H1 (cell line): ENCODE data around the gene ORC6. TPM values are rescaled to one million over a fixed set of nuclear protein-coding genes. Genes with fewer than 3 reads are reported as not detected.

Experiments
- CTCF ChIA-PET: fragments of 300-600 bp; sonication (Branson Sonifier 250); formaldehyde crosslinking; loops from one replicate; lab custom pipeline; 2021; ENCODE audit not compliant: partially characterized antibody; lab: Charles Lee
- POLR2A ChIA-PET: fragments of 300-600 bp; sonication (Branson Sonifier 250); formaldehyde crosslinking; loops from one replicate; lab custom pipeline; 2021; ENCODE audit warnings: inconsistent platforms; ENCODE audit not compliant: partially characterized antibody; lab: Charles Lee
- DNase-seq, 2 experiments: peaks; one replicate each; pipeline versions ENCODE4 v3.0.0 to v3.0.0-alpha.2; 2010 to 2022; ENCODE audit warnings: low spot score in 2 of 2, low read depth in 1 of 2, mixed read lengths in 1 of 2
- FAIRE-seq: peaks from 2 replicates; lab custom pipeline; 2011; peaks lifted over from hg19 to GRCh38; lab: Jason Lieb, UNC
- H2AFZ ChIP-seq: 2 replicates; pipeline ENCODE4 v1.8.1; 2012; ENCODE audit warnings: low read length, inconsistent platforms
- H2AK5ac ChIP-seq: 2 replicates; pipeline ENCODE4 v1.6.1; 2013; ENCODE audit warnings: low read depth, low read length
- H2BK120ac ChIP-seq: replicated peaks from 2 replicates; pipeline ENCODE3; 2013; ENCODE audit warnings: low read depth, low read length, inconsistent platforms
- H2BK12ac ChIP-seq: 2 replicates; pipeline ENCODE4 v1.6.1; 2013; ENCODE audit warnings: low read depth, low read length
- H2BK15ac ChIP-seq: 2 replicates; pipeline ENCODE4 v1.6.1; 2013; ENCODE audit warnings: low read length
- H2BK20ac ChIP-seq: 2 replicates; pipeline ENCODE4 v1.6.1; 2013; ENCODE audit warnings: low read length
- H2BK5ac ChIP-seq: 2 replicates; pipeline ENCODE4 v1.6.1; 2013; ENCODE audit warnings: low read depth, low read length
- H3K14ac ChIP-seq: 2 replicates; pipeline ENCODE4 v1.6.1; 2013; ENCODE audit warnings: inconsistent platforms; ENCODE audit not compliant: insufficient read length
- H3K18ac ChIP-seq: 2 replicates; pipeline ENCODE4 v1.6.1; 2013; ENCODE audit warnings: low read length; ENCODE audit errors: extremely low read depth
- H3K23ac ChIP-seq: 2 replicates; pipeline ENCODE4 v1.6.1; 2013; ENCODE audit warnings: inconsistent platforms; ENCODE audit not compliant: insufficient read length
- H3K23me2 ChIP-seq: 2 replicates; pipeline ENCODE4 v1.6.1; 2013; ENCODE audit warnings: low read depth, low read length
- H3K27ac ChIP-seq: 2 replicates; pipeline ENCODE4 v1.6.1; 2011; ENCODE audit warnings: low read depth, low read length, inconsistent platforms
- H3K27me3 ChIP-seq, 4 experiments: replicated peaks in 1 of 4; 1 replicate in 1 of 4; 2 replicates in 3 of 4; pipeline versions ENCODE4 v1.6.1 to v1.8.1; 2011 to 2013; ENCODE audit warnings: low read length in 3 of 4, mild to moderate bottlenecking in 3 of 4, inconsistent platforms in 2 of 4, mixed read lengths in 2 of 4, moderate library complexity in 1 of 4; ENCODE audit not compliant: control insufficient read depth in 3 of 4, insufficient read depth in 3 of 4; ENCODE audit errors: extremely low read depth in 1 of 4
- H3K36me3 ChIP-seq, 4 experiments: 2 replicates each; pipeline versions ENCODE4 v1.6.1 to v1.8.1; 2011 to 2013; ENCODE audit warnings: mild to moderate bottlenecking in 4 of 4, low read length in 3 of 4, moderate library complexity in 2 of 4, control low read depth in 1 of 4, inconsistent platforms in 1 of 4; ENCODE audit not compliant: insufficient read depth in 4 of 4, control insufficient read depth in 2 of 4
- H3K4ac ChIP-seq: replicated peaks from 2 replicates; pipeline ENCODE3; 2013; ENCODE audit warnings: low read length, low read depth, mixed read lengths, inconsistent platforms; ENCODE audit not compliant: insufficient read length
- H3K4me1 ChIP-seq, 4 experiments: replicated peaks in 1 of 4; 1 replicate in 1 of 4; 2 replicates in 3 of 4; pipeline versions ENCODE4 v1.6.1 to v1.8.1; 2011 to 2013; ENCODE audit warnings: low read length in 3 of 4, inconsistent platforms in 2 of 4, mixed read lengths in 1 of 4; ENCODE audit not compliant: insufficient read depth in 4 of 4, control insufficient read depth in 3 of 4
- H3K4me2 ChIP-seq, 2 experiments: 2 replicates each; pipeline versions ENCODE4 v1.6.1 to v1.8.1; 2011 to 2013; ENCODE audit warnings: low read depth in 2 of 2, low read length in 2 of 2, control low read depth in 1 of 2, inconsistent platforms in 1 of 2, mild to moderate bottlenecking in 1 of 2; ENCODE audit not compliant: insufficient read depth in 1 of 2
- H3K4me3 ChIP-seq, 4 experiments: fragments of 200-600, 300-600 bp in 1 of 4; sonication (generic), shearing (Covaris generic), sonication (Bioruptor Twin) in 1 of 4; 2 replicates each; pipeline versions ENCODE4 v1.5.1 to v1.8.1; 2011 to 2016; ENCODE audit warnings: low read length in 4 of 4, low read depth in 3 of 4, control low read depth in 2 of 4, inconsistent platforms in 2 of 4, mild to moderate bottlenecking in 2 of 4, mixed read lengths in 1 of 4, moderate library complexity in 1 of 4; ENCODE audit not compliant: insufficient read depth in 2 of 4; ENCODE audit errors: extremely low read depth in 1 of 4
- H3K56ac ChIP-seq: replicated peaks from 2 replicates; pipeline ENCODE3; 2013; ENCODE audit warnings: low read depth, mild to moderate bottlenecking, mixed read lengths, low read length, inconsistent platforms; ENCODE audit not compliant: insufficient read length
- H3K79me1 ChIP-seq: 2 replicates; pipeline ENCODE4 v1.6.1; 2013; ENCODE audit warnings: low read depth, low read length, control low read depth
- H3K79me2 ChIP-seq, 2 experiments: 2 replicates each; pipeline versions ENCODE4 v1.6.1 to v1.8.1; 2012 to 2013; ENCODE audit warnings: low read length in 2 of 2, mild to moderate bottlenecking in 2 of 2, inconsistent platforms in 1 of 2; ENCODE audit not compliant: insufficient read depth in 2 of 2, control insufficient read depth in 1 of 2
- H3K9ac ChIP-seq, 4 experiments: replicated peaks in 1 of 4; 1 replicate in 1 of 4; 2 replicates in 3 of 4; pipeline versions ENCODE4 v1.6.1 to v1.8.1; 2011 to 2013; ENCODE audit warnings: low read depth in 3 of 4, low read length in 3 of 4, control low read depth in 2 of 4, mild to moderate bottlenecking in 2 of 4, moderate library complexity in 2 of 4, inconsistent platforms in 1 of 4; ENCODE audit errors: extremely low read depth in 1 of 4
- H3K9me3 ChIP-seq, 2 experiments: 2 replicates each; pipeline versions ENCODE4 v1.6.1 to v1.8.1; 2012 to 2013; ENCODE audit warnings: mild to moderate bottlenecking in 2 of 2, moderate library complexity in 2 of 2, control low read depth in 1 of 2, inconsistent platforms in 1 of 2, low read depth in 1 of 2, low read length in 1 of 2, mixed read lengths in 1 of 2; ENCODE audit not compliant: insufficient read depth in 2 of 2
- H4K20me1 ChIP-seq, 2 experiments: replicated peaks in 1 of 2; 2 replicates each; pipeline versions ENCODE3 to v1.8.1; 2011 to 2013; ENCODE audit warnings: inconsistent platforms in 2 of 2, low read length in 2 of 2, mild to moderate bottlenecking in 1 of 2; ENCODE audit not compliant: insufficient read depth in 2 of 2, control insufficient read depth in 1 of 2
- H4K5ac ChIP-seq: 2 replicates; pipeline ENCODE4 v1.6.1; 2013; ENCODE audit warnings: low read length, low read depth, mixed read lengths, inconsistent platforms; ENCODE audit not compliant: insufficient read length
- H4K8ac ChIP-seq: 2 replicates; pipeline ENCODE4 v1.8.0; 2013; ENCODE audit warnings: mild to moderate bottlenecking, moderate library complexity, low read length, inconsistent platforms; ENCODE audit not compliant: insufficient read depth; ENCODE audit errors: extremely low read depth
- H4K91ac ChIP-seq: replicated peaks from 2 replicates; pipeline ENCODE3; 2013; ENCODE audit warnings: low read length, mixed read lengths, inconsistent platforms; ENCODE audit not compliant: insufficient read length
- RFX5 ChIP-seq: IDR thresholded peaks from 2 replicates; pipeline ENCODE4 v1.6.1; 2011; ENCODE audit warnings: low read depth, low read length, improper control_type of control experiment, borderline replicate concordance
- RXRA ChIP-seq: IDR thresholded peaks from 2 replicates; pipeline ENCODE4 v1.6.1; 2011; ENCODE audit warnings: low read depth, mild to moderate bottlenecking, low read length, moderate library complexity; ENCODE audit not compliant: insufficient read depth
- WGBS, 2 experiments: shearing (Covaris generic) in 1 of 2; methylation state at CpG; one replicate each; pipeline versions ENCODE4 v1.1.6 to v1.1.7; 2013 to 2015; ENCODE audit warnings: low lambda C conversion rate in 2 of 2, mixed read lengths in 2 of 2, inconsistent platforms in 1 of 2, low coverage in 1 of 2, missing lambda C conversion rate in 1 of 2; ENCODE audit not compliant: insufficient replicate concordance in 2 of 2, insufficient coverage in 1 of 2, insufficient read length in 1 of 2; ENCODE audit errors: extremely low coverage in 1 of 2, missing lambda C conversion rate in 1 of 2; 5-methylcytosine and 5-hydroxymethylcytosine counted together
- polyA plus RNA-seq, 7 experiments: library from polyadenylated mRNA; depleted of rRNA in 3 of 7; stranded (reverse) in 5 of 7; unstranded in 2 of 7; fragments of >200 nt in 5 of 7; fragments of 200-250 nt in 2 of 7; gene quantifications; 1 replicate in 5 of 7; 2 replicates in 1 of 7; 4 replicates in 1 of 7; pipeline versions ENCODE4 v1.2.1 to v1.2.3, GENCODE V29; 2011 to 2013; ENCODE audit warnings: missing spikeins in 2 of 7, mixed read lengths in 2 of 7
- total RNA-seq: library from RNA; stranded (reverse); fragmentation: NEBNext Ultra II Directional; extraction: Animal tissue kit (Norgen Biotek cat#: 25700); gene quantifications from 2 replicates; pipeline ENCODE4 v1.2.1, GENCODE V29; 2021

Gene ORC6
- total and polyA plus RNA-seq, 2 of the 8 experiments (the other 6 are each of a cell fraction or from before 2014, with no cell fraction given) = 41.8 to 67.4 TPM

- H4K8ac ChIP-seq = no peak overlapping the region
- FAIRE-seq = no peak
- no peak overlapping the region for H2BK12ac ChIP-seq
- ChIA-PET CTCF (interaction anchor here (1.1 to 1.2 kb wide), 2 partner anchors 22 to 62 kb away, joined by 4 read pairs; no protein-coding TSS in a partner anchor), POLR2A (interaction anchor here (0.8 to 1.4 kb wide), 2 partner anchors 26 to 89 kb away, joined by 3 read pairs; no protein-coding TSS in a partner anchor)
- no peak overlapping the region for H3K23ac ChIP-seq
- H3K4me3 ChIP-seq = no peak overlapping the region
- H4K5ac ChIP-seq = no peak overlapping the region
- H3K9me3 ChIP-seq = no peaks in the 10 kb centered on the region
- H3K14ac ChIP-seq = no peak overlapping the region
- no peak overlapping the region for H3K4me2 ChIP-seq
- H2BK5ac ChIP-seq = no peak overlapping the region
- peaks cover 21 to 78% (median 55%) of the 10 kb centered on the region in 4 experiments for H3K36me3 ChIP-seq
- no peak overlapping the region for H3K27ac ChIP-seq
- peaks cover 0 to 6% (median 3%) of the 10 kb centered on the region in 4 experiments; a peak in 3 of 7 replicates for H3K4me1 ChIP-seq
- H3K79me2 ChIP-seq = peaks cover 3 to 20% of the 10 kb centered on the region in 2 experiments; a peak in 3 of 4 replicates
- no peak overlapping the region for H2BK20ac ChIP-seq
- WGBS, 2 experiments = 84% methylated on average over 5 of the region's 5 CpGs; no CpG with 5 or more reads in 1 of the 2 experiments
- no peak overlapping the region for H2AK5ac ChIP-seq
- no peak overlapping the region for H2BK120ac ChIP-seq
- H2AFZ ChIP-seq = no peak overlapping the region
- H2BK15ac ChIP-seq = no peak overlapping the region
- H3K18ac ChIP-seq = no peak overlapping the region
- H4K20me1 ChIP-seq = peaks cover 6% of the 10 kb centered on the region in 2 experiments
- H3K23me2 ChIP-seq = peaks cover 3% of the 10 kb centered on the region; the same call in 1 of the 2 replicates
- H3K27me3 ChIP-seq = no peaks in the 10 kb centered on the region
- DNase-seq = no peak
- H3K9ac ChIP-seq = no peak overlapping the region
- no peak overlapping the region for H3K4ac ChIP-seq
- H3K56ac ChIP-seq = no peak overlapping the region
- no peaks in the 10 kb centered on the region for H3K79me1 ChIP-seq
- no peak overlapping the region for H4K91ac ChIP-seq
- TF ChIP-seq RXRA = no peak
- no peak for TF ChIP-seq RFX5
Measured at GRCh38 chr16:46695937-46696336, 6.5 kb downstream of the ORC6 start.
